BE2C (cell line): ENCODE data around the gene SCAMP3.
A peak's percentile ranks its signal among the peaks of the same experiment; 100 is the strongest.
"Not testable (repeated sequence)": the region's sequence is repeated elsewhere in the genome, so short reads cannot be mapped to it uniquely, and the experiment has no call there.

ENCODE experiments used
- DNase-seq: peaks from one replicate; pipeline ENCODE4 v3.0.0-alpha.2; 2020
- H3K27me3 ChIP-seq: fragments of 250-450 bp; sonication (Bioruptor Pico); 2 replicates; pipeline ENCODE4 v1.5.1; 2020; ENCODE audit warnings: mild to moderate bottlenecking
- H3K36me3 ChIP-seq: fragments of 250-450 bp; sonication (Bioruptor Pico); 2 replicates; pipeline ENCODE4 v1.5.1; 2020; ENCODE audit warnings: mild to moderate bottlenecking
- H3K4me1 ChIP-seq: fragments of 250-450 bp; sonication (Bioruptor Pico); 2 replicates; pipeline ENCODE4 v1.5.1; 2020
- H3K4me3 ChIP-seq: 2 replicates; pipeline ENCODE4 v1.5.1; 2011; ENCODE audit warnings: low read depth, low read length
- H3K9me3 ChIP-seq: fragments of 250-450 bp; sonication (Bioruptor Pico); 2 replicates; pipeline ENCODE4 v1.5.1; 2020
- CTCF ChIP-seq: IDR thresholded peaks from 2 replicates; pipeline ENCODE4 v1.5.1; 2012; ENCODE audit warnings: mild to moderate bottlenecking, low read depth, low read length

The SCAMP3 gene

GRCh38 chr1:155247667-155248553, 14.2 kb downstream of the SCAMP3 start:
- TF ChIP-seq CTCF = no peak
- Histone ChIP-seq H3K9me3 (no peaks in the 10 kb centered on the region), H3K4me3 (peak overlapping the region; percentile 33), H3K36me3 (no peaks in the 10 kb centered on the region; the same call in none of the 2 replicates), H3K27me3 (no peaks in the 10 kb centered on the region), H3K4me1 (peaks cover 14% of the 10 kb centered on the region)
- peak; percentile 59 for DNase-seq

GRCh38 chr1:155246796-155247195, 15.4 kb downstream of the SCAMP3 start:
- not testable (repeated sequence) for H3K4me3 ChIP-seq, H3K36me3 ChIP-seq, DNase-seq, H3K9me3 ChIP-seq, H3K27me3 ChIP-seq
- H3K4me1 ChIP-seq = peaks cover 14% of the 10 kb centered on the region

- no peaks in the 10 kb centered on the region for H3K9me3 ChIP-seq
- no peak for TF ChIP-seq CTCF
- H3K4me1 ChIP-seq = peaks cover 11% of the 10 kb centered on the region
- H3K4me3 ChIP-seq = peak overlapping the region; percentile 50
- H3K27me3 ChIP-seq = no peaks in the 10 kb centered on the region
- DNase-seq = no peak
- H3K36me3 ChIP-seq = no peaks in the 10 kb centered on the region; the same call in 1 of the 2 replicates
Observed at GRCh38 chr1:155245163-155245524, 17.0 kb downstream of the SCAMP3 start.

GRCh38 chr1:155244368-155245162, 17.6 kb downstream of the SCAMP3 start:
- Histone ChIP-seq H3K4me3 (peak overlapping the region; percentile 84), H3K36me3 (no peaks in the 10 kb centered on the region; the same call in 1 of the 2 replicates), H3K4me1 (peaks cover 11% of the 10 kb centered on the region), H3K27me3 (no peaks in the 10 kb centered on the region), H3K9me3 (no peaks in the 10 kb centered on the region)
- DNase-seq = peak; percentile 99
- peak; percentile 38; the same call in 1 of the 2 replicates for TF ChIP-seq CTCF

- Histone ChIP-seq H3K4me3 (peak overlapping the region; percentile 84), H3K27me3 (no peaks in the 10 kb centered on the region), H3K4me1 (peaks cover 4% of the 10 kb centered on the region), H3K36me3 (no peaks in the 10 kb centered on the region; the same call in 1 of the 2 replicates), H3K9me3 (no peaks in the 10 kb centered on the region)
- DNase-seq = no peak
- no peak for TF ChIP-seq CTCF
Observed at GRCh38 chr1:155242805-155243358, 19.3 kb downstream of the SCAMP3 start.

- TF ChIP-seq CTCF = no peak
- Histone ChIP-seq H3K4me1 (peaks cover 3% of the 10 kb centered on the region), H3K4me3 (no peak overlapping the region), H3K36me3 (peaks cover 5% of the 10 kb centered on the region), H3K9me3 (no peaks in the 10 kb centered on the region), H3K27me3 (no peaks in the 10 kb centered on the region)
- no peak for DNase-seq
Observed at GRCh38 chr1:155241841-155242264, 20.3 kb downstream of the SCAMP3 start.
